ENCODE results near the gene DDIT4. TPM values are rescaled to one million over a fixed set of nuclear protein-coding genes. Genes with fewer than 3 reads are reported as not detected.

Gene DDIT4
- total RNA-seq, 1 experiment from 2014 or later = 20.7 TPM

DNA sequence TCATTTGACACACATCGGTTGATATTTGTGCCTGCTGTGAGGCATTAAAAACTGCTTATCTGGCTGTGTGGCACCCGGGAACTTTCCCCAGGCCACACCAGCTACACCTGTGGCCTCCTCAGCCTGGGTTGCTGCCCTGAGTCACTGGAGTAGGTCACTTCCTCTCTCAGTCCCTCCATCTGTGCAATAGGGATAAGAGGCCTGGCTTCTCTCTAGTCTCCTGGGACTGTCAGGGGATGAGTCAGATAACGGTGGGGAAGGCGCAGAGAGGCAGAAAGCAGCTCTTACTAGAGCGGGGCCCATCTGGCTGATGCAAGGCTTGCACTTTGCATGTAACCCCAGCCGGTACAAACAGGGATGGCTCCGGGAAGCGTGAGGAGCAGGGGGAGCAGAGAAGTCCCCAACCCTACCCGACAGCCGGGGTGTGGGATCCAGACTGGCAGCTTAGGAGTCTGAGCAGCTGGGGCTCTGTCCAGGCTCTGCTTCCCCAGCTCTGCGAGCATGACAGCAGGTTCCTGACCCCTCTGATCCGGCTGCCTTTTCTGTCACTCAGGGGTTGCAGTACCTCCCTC, 47.0 kb downstream of the DDIT4 start:
- TF ChIP-seq, protein P1, sequence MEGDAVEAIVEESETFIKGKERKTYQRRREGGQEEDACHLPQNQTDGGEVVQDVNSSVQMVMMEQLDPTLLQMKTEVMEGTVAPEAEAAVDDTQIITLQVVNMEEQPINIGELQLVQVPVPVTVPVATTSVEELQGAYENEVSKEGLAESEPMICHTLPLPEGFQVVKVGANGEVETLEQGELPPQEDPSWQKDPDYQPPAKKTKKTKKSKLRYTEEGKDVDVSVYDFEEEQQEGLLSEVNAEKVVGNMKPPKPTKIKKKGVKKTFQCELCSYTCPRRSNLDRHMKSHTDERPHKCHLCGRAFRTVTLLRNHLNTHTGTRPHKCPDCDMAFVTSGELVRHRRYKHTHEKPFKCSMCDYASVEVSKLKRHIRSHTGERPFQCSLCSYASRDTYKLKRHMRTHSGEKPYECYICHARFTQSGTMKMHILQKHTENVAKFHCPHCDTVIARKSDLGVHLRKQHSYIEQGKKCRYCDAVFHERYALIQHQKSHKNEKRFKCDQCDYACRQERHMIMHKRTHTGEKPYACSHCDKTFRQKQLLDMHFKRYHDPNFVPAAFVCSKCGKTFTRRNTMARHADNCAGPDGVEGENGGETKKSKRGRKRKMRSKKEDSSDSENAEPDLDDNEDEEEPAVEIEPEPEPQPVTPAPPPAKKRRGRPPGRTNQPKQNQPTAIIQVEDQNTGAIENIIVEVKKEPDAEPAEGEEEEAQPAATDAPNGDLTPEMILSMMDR (conservative IDR thresholded peaks at IDR 0.05; ENCODE audit: low read depth, low read length) = no peak
- no peak for TF ChIP-seq EZH2 (IDR thresholded peaks at IDR 0.05; ENCODE audit: borderline replicate concordance, low read depth, low read length, poor library complexity, severe bottlenecking)
- Histone ChIP-seq H3K4me3 (ENCODE audit: low read depth, low read length, poor library complexity, severe bottlenecking) (no peak overlapping the region), H3K36me3 (ENCODE audit: insufficient read depth, low read length, poor library complexity, severe bottlenecking) (no peaks in the 10 kb centered on the region), H3K27ac (ENCODE audit: low read depth, low read length, poor library complexity, severe bottlenecking) (peak overlapping the region; percentile 96), H3K9me3 (ENCODE audit: low read depth, low read length, poor library complexity, severe bottlenecking) (no peaks in the 10 kb centered on the region), H3K27me3 (replicated peaks; ENCODE audit: insufficient read depth, low read depth, low read length, poor library complexity) (no peaks in the 10 kb centered on the region), H3K4me1 (ENCODE audit: insufficient read depth, low read length, poor library complexity, severe bottlenecking) (peaks cover 52% of the 10 kb centered on the region)
- ChIA-PET POLR2A (ENCODE audit: low non-redundant PET) (interaction anchor here (0.5 to 1.7 kb wide), 7 partner anchors 23 to 510 kb away, joined by 3 to 9 read pairs (median 4); no protein-coding TSS in a partner anchor), CTCF (interaction anchor here (1.5 kb wide), 1 partner anchor 272 kb away, joined by 3 read pairs; no protein-coding TSS in a partner anchor)
- peak; percentile 99 for DNase-seq (ENCODE audit: low spot score)
- intact Hi-C loops (cut with micrococcal nuclease; ENCODE audit: unreplicated experiment) = loop anchor here (5.0 to 10.0 kb wide), 2 partner anchors 48 to 96 kb away; partner anchors contain the start of gene DDIT4
- BruUV-seq (replicated peaks) = no TSS peak

DNA sequence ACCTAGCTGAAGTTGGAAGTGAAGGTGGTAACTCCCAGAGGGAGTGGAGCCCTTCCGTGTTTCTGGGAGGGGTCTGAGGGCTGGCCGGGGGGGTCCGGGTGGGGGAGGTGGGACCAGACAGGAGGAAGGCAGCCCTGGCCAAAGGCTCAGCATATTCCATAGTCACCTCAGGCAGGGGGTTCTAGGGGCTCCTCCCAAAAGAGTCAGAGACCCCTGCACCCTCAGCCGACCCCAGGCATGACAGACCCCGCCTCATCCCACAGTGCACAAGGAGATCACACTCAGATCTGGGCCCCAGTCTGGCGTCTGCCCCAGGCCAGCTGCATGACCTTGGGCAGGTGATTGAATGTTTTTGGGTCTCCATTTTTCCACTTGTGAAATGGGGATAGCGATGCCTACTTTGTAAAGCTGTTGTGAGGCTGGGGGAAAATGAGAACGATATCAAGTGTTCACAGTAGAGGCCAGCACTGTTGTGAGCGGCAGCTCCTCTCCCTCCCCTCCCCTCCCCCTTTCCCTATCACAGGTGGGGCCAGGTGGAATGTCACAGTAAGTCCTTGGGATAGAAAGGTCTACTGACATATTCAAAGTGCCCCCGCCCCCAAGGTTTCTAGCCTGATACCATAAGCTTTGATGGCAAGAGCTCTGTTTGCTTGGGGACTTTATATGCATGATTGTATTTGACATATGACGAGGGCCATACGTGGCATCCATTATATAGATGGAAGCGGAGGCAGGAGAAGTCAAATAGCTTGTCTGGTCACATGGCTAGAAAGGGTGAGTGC, 47.7 kb downstream of the DDIT4 start:
- Histone ChIP-seq H3K4me3 (ENCODE audit: low read depth, low read length, poor library complexity, severe bottlenecking) (no peak overlapping the region), H3K27ac (ENCODE audit: low read depth, low read length, poor library complexity, severe bottlenecking) (peak overlapping the region; percentile 96), H3K4me1 (ENCODE audit: insufficient read depth, low read length, poor library complexity, severe bottlenecking) (peaks cover 52% of the 10 kb centered on the region), H3K36me3 (ENCODE audit: insufficient read depth, low read length, poor library complexity, severe bottlenecking) (no peaks in the 10 kb centered on the region), H3K27me3 (replicated peaks; ENCODE audit: insufficient read depth, low read depth, low read length, poor library complexity) (no peaks in the 10 kb centered on the region), H3K9me3 (ENCODE audit: low read depth, low read length, poor library complexity, severe bottlenecking) (no peaks in the 10 kb centered on the region)
- CTCF ChIA-PET = interaction anchor here (1.5 kb wide), 1 partner anchor 273 kb away, joined by 3 read pairs; no protein-coding TSS in a partner anchor
- POLR2A ChIA-PET (ENCODE audit: low non-redundant PET) = interaction anchor here (0.5 to 1.7 kb wide), 5 partner anchors 24 to 510 kb away, joined by 3 to 9 read pairs (median 5); no protein-coding TSS in a partner anchor
- intact Hi-C loops (cut with micrococcal nuclease; ENCODE audit: unreplicated experiment) = loop anchor here (5.0 to 10.0 kb wide), 2 partner anchors 49 to 97 kb away; partner anchors contain the start of gene DDIT4
- DNase-seq (ENCODE audit: low spot score) = no peak
- TSS peak; percentile 79 for BruUV-seq (replicated peaks)
- TF ChIP-seq EZH2 (IDR thresholded peaks at IDR 0.05; ENCODE audit: borderline replicate concordance, low read depth, low read length, poor library complexity, severe bottlenecking) = no peak
- TF ChIP-seq, protein P1 (conservative IDR thresholded peaks at IDR 0.05; ENCODE audit: low read depth, low read length) = no peak

DNA sequence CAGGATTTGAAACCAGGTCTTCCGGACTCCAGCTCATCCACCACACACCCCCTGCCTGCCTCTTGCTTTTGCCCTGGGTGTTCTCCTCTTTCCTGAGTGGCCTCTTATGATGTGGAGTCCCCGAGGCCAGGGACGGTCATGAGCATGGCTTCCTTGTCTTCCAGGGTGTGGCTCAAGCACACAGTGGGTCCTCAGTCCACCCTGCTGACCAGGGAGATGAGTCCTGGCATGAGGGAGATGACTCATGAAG, 48.2 kb downstream of the DDIT4 start:
- no peak for TF ChIP-seq EZH2 (IDR thresholded peaks at IDR 0.05; ENCODE audit: borderline replicate concordance, low read depth, low read length, poor library complexity, severe bottlenecking)
- TF ChIP-seq, protein P1 (conservative IDR thresholded peaks at IDR 0.05; ENCODE audit: low read depth, low read length) = no peak

More for the DNA sequence above, 48.2 kb downstream of the DDIT4 start:
- CTCF ChIA-PET = no interaction called here
- intact Hi-C loops (cut with micrococcal nuclease; ENCODE audit: unreplicated experiment) = loop anchor here (5.0 to 10.0 kb wide), 2 partner anchors 50 to 97 kb away; partner anchors contain the start of gene DDIT4
- no TSS peak for BruUV-seq (replicated peaks)
- peaks cover 50% of the 10 kb centered on the region for H3K4me1 ChIP-seq (ENCODE audit: insufficient read depth, low read length, poor library complexity, severe bottlenecking)
- POLR2A ChIA-PET (ENCODE audit: low non-redundant PET) = interaction anchor here (1.2 to 1.7 kb wide), 2 partner anchors 25 to 49 kb away, joined by 3 to 9 read pairs; no protein-coding TSS in a partner anchor
- no peaks in the 10 kb centered on the region for H3K27me3 ChIP-seq (replicated peaks; ENCODE audit: insufficient read depth, low read depth, low read length, poor library complexity)
- H3K36me3 ChIP-seq (ENCODE audit: insufficient read depth, low read length, poor library complexity, severe bottlenecking) = no peaks in the 10 kb centered on the region
- H3K4me3 ChIP-seq (ENCODE audit: low read depth, low read length, poor library complexity, severe bottlenecking) = no peak overlapping the region
- no peaks in the 10 kb centered on the region for H3K9me3 ChIP-seq (ENCODE audit: low read depth, low read length, poor library complexity, severe bottlenecking)
- peak overlapping the region; percentile 96 for H3K27ac ChIP-seq (ENCODE audit: low read depth, low read length, poor library complexity, severe bottlenecking)
- no peak for DNase-seq (ENCODE audit: low spot score)

All from A673 (cell line).